Measurements from ENCODE around the gene CYB5R4.

DNA sequence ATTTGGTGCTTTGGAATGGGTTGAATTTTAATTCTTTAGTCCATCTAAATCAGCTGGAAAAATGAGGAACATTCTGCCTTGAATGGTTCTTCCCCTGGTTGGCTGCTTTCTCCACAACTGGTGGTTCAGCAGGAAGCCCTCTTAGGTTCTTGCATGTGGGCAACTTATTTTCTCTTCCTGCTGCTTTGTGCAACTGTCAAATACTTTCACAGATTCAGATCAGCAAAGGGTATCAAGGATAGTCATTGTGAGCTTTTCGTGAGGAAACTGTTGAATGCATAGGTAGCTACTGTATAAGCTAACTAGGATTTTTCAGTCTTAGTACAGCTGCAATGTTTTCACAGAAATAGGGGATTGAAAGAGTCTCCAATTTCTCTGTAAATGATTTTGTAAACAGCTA, 101.2 kb downstream of the CYB5R4 start:
- TF ChIP-seq, protein P1, sequence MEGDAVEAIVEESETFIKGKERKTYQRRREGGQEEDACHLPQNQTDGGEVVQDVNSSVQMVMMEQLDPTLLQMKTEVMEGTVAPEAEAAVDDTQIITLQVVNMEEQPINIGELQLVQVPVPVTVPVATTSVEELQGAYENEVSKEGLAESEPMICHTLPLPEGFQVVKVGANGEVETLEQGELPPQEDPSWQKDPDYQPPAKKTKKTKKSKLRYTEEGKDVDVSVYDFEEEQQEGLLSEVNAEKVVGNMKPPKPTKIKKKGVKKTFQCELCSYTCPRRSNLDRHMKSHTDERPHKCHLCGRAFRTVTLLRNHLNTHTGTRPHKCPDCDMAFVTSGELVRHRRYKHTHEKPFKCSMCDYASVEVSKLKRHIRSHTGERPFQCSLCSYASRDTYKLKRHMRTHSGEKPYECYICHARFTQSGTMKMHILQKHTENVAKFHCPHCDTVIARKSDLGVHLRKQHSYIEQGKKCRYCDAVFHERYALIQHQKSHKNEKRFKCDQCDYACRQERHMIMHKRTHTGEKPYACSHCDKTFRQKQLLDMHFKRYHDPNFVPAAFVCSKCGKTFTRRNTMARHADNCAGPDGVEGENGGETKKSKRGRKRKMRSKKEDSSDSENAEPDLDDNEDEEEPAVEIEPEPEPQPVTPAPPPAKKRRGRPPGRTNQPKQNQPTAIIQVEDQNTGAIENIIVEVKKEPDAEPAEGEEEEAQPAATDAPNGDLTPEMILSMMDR (IDR thresholded peaks at IDR 0.05), result no peak
- TF ChIP-seq POLR2A (IDR thresholded peaks at IDR 0.05), result no peak

Data from Peyer's patch (tissue), 4 donors.